Tibial nerve (tissue), 4 donors: ENCODE results near the gene FAM171A1. TPM values are rescaled to one million over a fixed set of nuclear protein-coding genes. Genes with fewer than 3 reads are reported as not detected.
A peak's percentile ranks its signal among the peaks of the same experiment; 100 is the strongest.

Experiments
- DNase-seq, 2 donors: peaks; one replicate each; pipeline ENCODE4 v3.0.0-alpha.2; 2019; ENCODE audit warnings: low spot score in 2 of 2
- H3K27ac ChIP-seq, 4 donors: fragments of 200-600 bp; sonication (generic) in 3 of 4; one replicate each; pipeline ENCODE4 v1.5.1; 2017 to 2019; ENCODE audit warnings: mild to moderate bottlenecking in 1 of 4
- H3K27me3 ChIP-seq, 2 donors: fragments of 200-600 bp; sonication (generic) in 1 of 2; one replicate each; pipeline versions ENCODE4 v1.5.1 to v1.6.0; 2017 to 2019
- H3K36me3 ChIP-seq, 3 donors: fragments of 200-600 bp; sonication (generic); one replicate each; pipeline ENCODE4 v1.5.1; 2018 to 2019
- H3K4me1 ChIP-seq, 4 donors: fragments of 200-600 bp; sonication (generic) in 3 of 4; one replicate each; pipeline ENCODE4 v1.5.1; 2017 to 2019
- H3K4me3 ChIP-seq, 4 donors: fragments of 200-600 bp; sonication (generic) in 3 of 4; one replicate each; pipeline ENCODE4 v1.5.1; 2017 to 2019; ENCODE audit warnings: mild to moderate bottlenecking in 1 of 4, moderate library complexity in 1 of 4
- H3K9me3 ChIP-seq, 4 donors: fragments of 200-600 bp; sonication (generic) in 3 of 4; one replicate each; pipeline ENCODE4 v1.5.1; 2017 to 2019
- CTCF ChIP-seq, 5 experiments: fragments of 200-600 bp in 3 of 5; fragments of 450-650 bp in 2 of 5; sonication (generic) in 3 of 5; IDR thresholded peaks; one replicate each; pipeline ENCODE4 v1.5.1; 2016 to 2019; ENCODE audit warnings: antibody characterized with exemption in 5 of 5, mild to moderate bottlenecking in 3 of 5, moderate library complexity in 2 of 5
- EP300 ChIP-seq, 2 donors: sonication (generic); formaldehyde crosslinking; IDR thresholded peaks; one replicate each; pipeline ENCODE4 v1.6.1; 2017; ENCODE audit warnings: antibody characterized with exemption in 2 of 2, mild to moderate bottlenecking in 1 of 2
- POLR2A ChIP-seq, 2 donors: fragments of 450-650 bp; IDR thresholded peaks; one replicate each; pipeline ENCODE4 v1.6.1; 2017; ENCODE audit warnings: antibody characterized with exemption in 2 of 2, mild to moderate bottlenecking in 2 of 2, moderate library complexity in 2 of 2
- WGBS, 2 donors: methylation state at CpG; one replicate each; pipeline ENCODE4 v1.1.5; 2018; 5-methylcytosine and 5-hydroxymethylcytosine counted together
- total RNA-seq, 4 donors: library from RNA; depleted of rRNA; stranded (reverse); fragments of >200 nt; gene quantifications; one replicate each; pipeline ENCODE4 v1.1.0, GENCODE V29; 2016

Gene FAM171A1
- total RNA-seq, 4 donors from 2014 or later, result 15.3 to 31.2 (median 21.2) TPM

GRCh38 chr10:15236340-15236739 is 134.7 kb downstream of the FAM171A1 start:
- Histone ChIP-seq H3K4me1 (peaks cover 0 to 30% (median 3%) of the 10 kb centered on the region in 4 donors), H3K36me3 (no peaks in the 10 kb centered on the region), H3K4me3 (no peak overlapping the region), H3K27me3 (no peaks in the 10 kb centered on the region), H3K9me3 (no peaks in the 10 kb centered on the region), H3K27ac (peak overlapping the region in 3 of 4 donors; percentile 63 to 86 (median 74))
- 89 to 92% methylated on average over 9 of the region's 9 CpGs for WGBS, 2 donors
- DNase-seq, result no peak
- TF ChIP-seq CTCF (IDR thresholded peaks at IDR 0.05) (no peak), POLR2A (IDR thresholded peaks at IDR 0.05) (no peak), EP300 (IDR thresholded peaks at IDR 0.05) (no peak)

- H3K36me3 ChIP-seq, result no peaks in the 10 kb centered on the region
- DNase-seq, result no peak
- no peaks in the 10 kb centered on the region for H3K27me3 ChIP-seq
- 73 to 87% methylated on average over 8 of the region's 8 CpGs for WGBS, 2 donors
- H3K9me3 ChIP-seq, result no peaks in the 10 kb centered on the region
- no peak overlapping the region for H3K4me3 ChIP-seq
- peaks cover 0 to 3% (median 0%) of the 10 kb centered on the region in 4 donors for H3K4me1 ChIP-seq
- TF ChIP-seq POLR2A (IDR thresholded peaks at IDR 0.05) (no peak), CTCF (IDR thresholded peaks at IDR 0.05) (no peak), EP300 (IDR thresholded peaks at IDR 0.05) (no peak)
- no peak overlapping the region for H3K27ac ChIP-seq
Observed at GRCh38 chr10:15232279-15232678, 138.8 kb downstream of the FAM171A1 start.

GRCh38 chr10:15231426-15231825 is 139.7 kb downstream of the FAM171A1 start:
- H3K36me3 ChIP-seq, result no peaks in the 10 kb centered on the region
- no peak overlapping the region for H3K4me3 ChIP-seq
- no peaks in the 10 kb centered on the region for H3K9me3 ChIP-seq
- TF ChIP-seq EP300 (IDR thresholded peaks at IDR 0.05), result no peak
- no peak for TF ChIP-seq CTCF (IDR thresholded peaks at IDR 0.05)
- no peak for TF ChIP-seq POLR2A (IDR thresholded peaks at IDR 0.05)
- 89 to 94% methylated on average over 11 of the region's 11 CpGs for WGBS, 2 donors
- H3K27me3 ChIP-seq, result no peaks in the 10 kb centered on the region
- H3K4me1 ChIP-seq, result no peaks in the 10 kb centered on the region
- H3K27ac ChIP-seq, result no peak overlapping the region
- DNase-seq, result no peak

GRCh38 chr10:15230257-15230656 is 140.8 kb downstream of the FAM171A1 start:
- Histone ChIP-seq H3K4me3 (no peak overlapping the region), H3K9me3 (no peaks in the 10 kb centered on the region), H3K27me3 (no peaks in the 10 kb centered on the region), H3K36me3 (peaks cover 0 to 8% (median 0%) of the 10 kb centered on the region in 3 donors), H3K4me1 (no peaks in the 10 kb centered on the region), H3K27ac (no peak overlapping the region)
- DNase-seq, result no peak
- 56 to 67% methylated on average over 3 of the region's 3 CpGs for WGBS, 2 donors
- TF ChIP-seq CTCF (IDR thresholded peaks at IDR 0.05) (no peak), POLR2A (IDR thresholded peaks at IDR 0.05) (no peak), EP300 (IDR thresholded peaks at IDR 0.05) (no peak)

- Histone ChIP-seq H3K36me3 (peaks cover 0 to 12% (median 0%) of the 10 kb centered on the region in 3 donors), H3K27ac (no peak overlapping the region), H3K9me3 (no peaks in the 10 kb centered on the region), H3K4me3 (no peak overlapping the region), H3K27me3 (no peaks in the 10 kb centered on the region), H3K4me1 (no peaks in the 10 kb centered on the region)
- 93 to 94% methylated on average over 4 of the region's 4 CpGs for WGBS, 2 donors
- TF ChIP-seq EP300 (IDR thresholded peaks at IDR 0.05) (no peak), POLR2A (IDR thresholded peaks at IDR 0.05) (no peak)
- DNase-seq, result no peak
Observed at GRCh38 chr10:15229268-15229667, 141.8 kb downstream of the FAM171A1 start.

- no peaks in the 10 kb centered on the region for H3K4me1 ChIP-seq
- DNase-seq, result no peak
- no peak overlapping the region for H3K4me3 ChIP-seq
- WGBS, 2 donors, result 84 to 98% methylated on average over 5 to 8 of the region's 8 CpGs
- H3K27ac ChIP-seq, result no peak overlapping the region
- H3K36me3 ChIP-seq, result peaks cover 0 to 17% (median 0%) of the 10 kb centered on the region in 3 donors
- no peak for TF ChIP-seq POLR2A (IDR thresholded peaks at IDR 0.05)
- no peak for TF ChIP-seq EP300 (IDR thresholded peaks at IDR 0.05)
- TF ChIP-seq CTCF (IDR thresholded peaks at IDR 0.05), result no peak
- no peaks in the 10 kb centered on the region for H3K27me3 ChIP-seq
- no peaks in the 10 kb centered on the region for H3K9me3 ChIP-seq
Observed at GRCh38 chr10:15228426-15228825, 142.7 kb downstream of the FAM171A1 start.
